22Rv1 (cell line): ENCODE data around the gene ZC3H13.

Source experiments
- CTCF ChIP-seq: fragments of 450-650 bp; IDR thresholded peaks from 2 replicates; pipeline ENCODE4 v1.5.1; 2017; ENCODE audit warnings: mild to moderate bottlenecking
- ZFX ChIP-seq: fragments of 450-650 bp; IDR thresholded peaks from 2 replicates; pipeline ENCODE4 v1.6.1; 2017; ENCODE audit warnings: antibody characterized with exemption, borderline replicate concordance

DNA sequence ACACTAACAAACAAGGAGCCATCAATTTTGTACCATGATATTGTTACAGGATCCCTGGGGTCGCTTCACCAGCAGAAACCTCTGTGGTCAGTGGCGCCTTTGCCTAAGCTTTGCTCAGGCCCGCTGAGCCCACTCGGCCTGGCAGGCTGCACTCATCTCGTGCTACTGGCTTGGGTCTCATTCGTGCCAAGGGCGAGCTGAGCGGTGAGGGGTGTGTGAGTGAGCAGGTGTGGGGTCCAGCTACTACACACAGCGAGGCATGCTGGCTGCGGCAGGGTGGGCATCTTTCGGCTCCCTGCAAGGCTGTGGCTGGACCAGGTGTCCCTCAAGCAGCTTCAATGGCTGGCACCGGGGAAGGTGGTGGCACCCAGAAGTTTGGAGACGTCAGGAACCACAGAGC, 33.2 kb upstream of the ZC3H13 start:
- TF ChIP-seq CTCF (no peak), ZFX (no peak)
